HepG2 (cell line): ENCODE data around the gene NCMAP. TPM values are rescaled to one million over a fixed set of nuclear protein-coding genes. Genes with fewer than 3 reads are reported as not detected.

Experiments used
- AGO2 ChIP-seq: fragments of 200-400 bp; formaldehyde crosslinking; optimal IDR thresholded peaks from 2 replicates; pipeline ENCODE3; 2017; ENCODE audit warnings: mild to moderate bottlenecking, low read depth, low read length, moderate library complexity
- FOXA3 ChIP-seq: IDR thresholded peaks from 2 replicates; pipeline ENCODE4 v1.6.1; 2016; ENCODE audit warnings: missing genetic modification reagents, missing compliant biosample characterization
- HOXA5 ChIP-seq: sonication (generic); formaldehyde crosslinking; IDR thresholded peaks from 2 replicates; pipeline ENCODE4 v1.4.0; 2020; ENCODE audit warnings: missing genetic modification reagents
- MAFK ChIP-seq, 2 experiments: IDR thresholded peaks in 1 of 2; conservative IDR thresholded peaks in 1 of 2; 2 replicates each; pipeline ENCODE4 v1.6.1; 2011; ENCODE audit warnings: improper control_type of control experiment in 2 of 2, low read length in 2 of 2
- NONO ChIP-seq, 2 experiments: fragments of 450-650 bp in 1 of 2; sonication (generic) in 1 of 2; formaldehyde crosslinking in 1 of 2; IDR thresholded peaks in 1 of 2; conservative IDR thresholded peaks in 1 of 2; 2 replicates each; pipeline versions ENCODE4 v1.6.1 to v1.8.0; 2017 to 2022; ENCODE audit warnings: mild to moderate bottlenecking in 1 of 2, missing genetic modification reagents in 1 of 2, moderate library complexity in 1 of 2
- SP140L ChIP-seq: sonication (generic); formaldehyde crosslinking; IDR thresholded peaks from 2 replicates; pipeline ENCODE4 v1.4.0; 2020; ENCODE audit warnings: missing genetic modification reagents, borderline replicate concordance
- SSRP1 ChIP-seq: IDR thresholded peaks from 2 replicates; pipeline ENCODE4 v1.6.1; 2016; ENCODE audit warnings: control low read depth
- TARDBP ChIP-seq: sonication (generic); formaldehyde crosslinking; IDR thresholded peaks from 2 replicates; pipeline ENCODE4 v1.8.0; 2022; ENCODE audit warnings: mild to moderate bottlenecking, missing genetic modification reagents
- TCF7L2 ChIP-seq: IDR thresholded peaks from 2 replicates; pipeline ENCODE4 v1.6.1; 2011; ENCODE audit warnings: mild to moderate bottlenecking, low read depth, low read length, moderate library complexity
- ZBTB42 ChIP-seq: sonication (generic); formaldehyde crosslinking; IDR thresholded peaks from 2 replicates; pipeline ENCODE4 v1.5.0; 2020; ENCODE audit warnings: mild to moderate bottlenecking, missing genetic modification reagents
- ZFP36L2 ChIP-seq: sonication (generic); formaldehyde crosslinking; IDR thresholded peaks from 2 replicates; pipeline ENCODE4 v1.4.0; 2020; ENCODE audit warnings: missing genetic modification reagents
- ZNF282 ChIP-seq: fragments of 450-650 bp; IDR thresholded peaks from 2 replicates; pipeline ENCODE4 v1.6.1; 2018; ENCODE audit not compliant: partially characterized antibody
- ZNF678 ChIP-seq: sonication (generic); formaldehyde crosslinking; IDR thresholded peaks from 2 replicates; pipeline ENCODE4 v1.4.0; 2020; ENCODE audit warnings: mild to moderate bottlenecking, missing genetic modification reagents
- ZNF768 ChIP-seq: sonication (generic); formaldehyde crosslinking; IDR thresholded peaks from 2 replicates; pipeline ENCODE4 v1.4.0; 2020; ENCODE audit warnings: missing genetic modification reagents
- ZSCAN20 ChIP-seq: sonication (generic); formaldehyde crosslinking; IDR thresholded peaks from 2 replicates; pipeline ENCODE4 v1.4.0; 2020; ENCODE audit warnings: missing genetic modification reagents, mild to moderate bottlenecking, borderline replicate concordance
- polyA plus RNA-seq, 8 experiments: library from polyadenylated mRNA; depleted of rRNA in 3 of 8; stranded (reverse) in 7 of 8; unstranded in 1 of 8; fragments of >200 nt; fragmentation: Illumina TruSeq in 4 of 8; extraction: Trizol in 4 of 8; gene quantifications; 2 replicates each; pipeline versions ENCODE4 v1.2.1 to v1.2.3, GENCODE V29; 2011 to 2016; ENCODE audit warnings: low read depth in 4 of 8, missing spikeins in 1 of 8, mixed read lengths in 1 of 8; ENCODE audit not compliant: insufficient read depth in 1 of 8
- total RNA-seq, 5 experiments: library from RNA; depleted of rRNA; stranded (reverse); fragments of >200 nt; fragmentation: Illumina TruSeq; extraction: Trizol; gene quantifications; 2 replicates each; pipeline ENCODE4 v1.2.3, GENCODE V29; 2016; ENCODE audit warnings: low read depth in 1 of 5
- TF ChIP-seq, protein P1 (sequence below): sonication (generic); formaldehyde crosslinking; IDR thresholded peaks from 2 replicates; pipeline ENCODE4 v1.4.0; 2020; ENCODE audit warnings: missing genetic modification reagents
- TF ChIP-seq, protein P2 (sequence below): IDR thresholded peaks from 2 replicates; pipeline ENCODE4 v1.6.1; 2018; ENCODE audit warnings: missing genetic modification reagents, mild to moderate bottlenecking, missing compliant biosample characterization
- TF ChIP-seq, protein P3 (sequence below): IDR thresholded peaks from 2 replicates; pipeline ENCODE4 v1.6.1; 2012; ENCODE audit warnings: low read depth, low read length, improper control_type of control experiment
- TF ChIP-seq, protein P4 (sequence below): sonication (generic); formaldehyde crosslinking; IDR thresholded peaks from 2 replicates; pipeline ENCODE4 v1.4.0; 2020; ENCODE audit warnings: missing genetic modification reagents
- TF ChIP-seq, protein P5 (sequence below): sonication (generic); formaldehyde crosslinking; IDR thresholded peaks from 2 replicates; pipeline ENCODE4 v1.8.0; 2022; ENCODE audit warnings: mild to moderate bottlenecking, missing genetic modification reagents
- TF ChIP-seq, protein P6 (sequence below): sonication (generic); formaldehyde crosslinking; IDR thresholded peaks from 2 replicates; pipeline ENCODE4 v1.4.0; 2020; ENCODE audit warnings: missing genetic modification reagents
- TF ChIP-seq, protein P7 (sequence below): sonication (generic); formaldehyde crosslinking; IDR thresholded peaks from 2 replicates; pipeline ENCODE4 v1.4.0; 2020; ENCODE audit warnings: missing genetic modification reagents

The NCMAP gene
- total and polyA plus RNA-seq, 2 of the 13 experiments (the other 11 are each of a cell fraction or from before 2014, with no cell fraction given): 2.7 to 20.0 TPM

DNA sequence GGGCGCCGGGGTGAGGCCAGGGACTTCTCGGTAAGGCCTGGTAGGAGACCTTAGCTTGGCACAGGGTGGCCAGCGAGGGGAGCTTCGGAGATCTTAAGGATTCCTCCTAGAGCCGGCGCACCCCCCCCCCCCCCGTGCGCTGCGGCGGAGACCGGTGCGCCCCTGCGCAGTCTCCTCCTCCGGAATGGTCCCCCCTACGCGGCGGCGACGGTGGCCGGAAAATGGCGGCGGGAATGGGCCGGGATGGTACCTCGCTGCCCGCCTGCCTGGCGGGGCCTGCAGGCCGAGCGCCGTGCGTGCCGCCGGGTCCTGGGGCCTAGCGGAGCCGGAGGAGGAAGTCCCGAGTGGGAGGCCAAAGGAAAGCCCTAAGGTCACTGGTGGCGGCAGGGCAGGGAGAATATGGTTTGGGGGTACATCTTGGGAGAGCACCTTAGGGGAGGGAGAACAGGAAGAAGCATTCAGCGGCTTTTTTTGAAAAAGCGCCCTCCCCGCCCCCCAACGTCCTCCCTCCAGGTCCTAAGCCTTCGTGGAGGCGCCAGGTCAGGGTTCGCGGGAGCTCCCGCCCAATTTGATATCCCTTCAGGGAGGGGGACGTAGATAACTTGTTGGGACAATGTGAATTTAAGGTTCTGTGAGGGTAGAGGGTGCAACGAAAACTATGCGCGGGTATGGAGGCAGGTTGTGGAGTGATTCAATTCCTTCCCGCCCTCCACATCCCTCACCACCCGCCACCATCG lies 87.6 kb downstream of the NCMAP start (continued):
- TF ChIP-seq MAFK (conservative IDR thresholded peaks at IDR 0.05 in 1 of 2, IDR thresholded peaks at IDR 0.05 in 1 of 2; ENCODE audit: low read length in 2 of 2) (no peak), TCF7L2 (no peak), SSRP1 (CRISPR knock-in tag) (no peak), FOXA3 (CRISPR knock-in tag) (no peak), ZNF768 (CRISPR knock-in tag) (peak; percentile 33; the same call in 1 of the 2 replicates), HOXA5 (CRISPR knock-in tag) (no peak), TARDBP (CRISPR knock-in tag) (no peak), ZBTB42 (CRISPR knock-in tag) (no peak), NONO (IDR thresholded peaks at IDR 0.05) (no peak), NONO (CRISPR knock-in tag; conservative IDR thresholded peaks at IDR 0.05) (no peak), SP140L (no peak), ZFP36L2 (CRISPR knock-in tag) (no peak), ZSCAN20 (no peak), ZNF282 (no peak), AGO2 (peak; percentile 82), ZNF678 (CRISPR knock-in tag) (no peak)
- TF ChIP-seq, protein P1, sequence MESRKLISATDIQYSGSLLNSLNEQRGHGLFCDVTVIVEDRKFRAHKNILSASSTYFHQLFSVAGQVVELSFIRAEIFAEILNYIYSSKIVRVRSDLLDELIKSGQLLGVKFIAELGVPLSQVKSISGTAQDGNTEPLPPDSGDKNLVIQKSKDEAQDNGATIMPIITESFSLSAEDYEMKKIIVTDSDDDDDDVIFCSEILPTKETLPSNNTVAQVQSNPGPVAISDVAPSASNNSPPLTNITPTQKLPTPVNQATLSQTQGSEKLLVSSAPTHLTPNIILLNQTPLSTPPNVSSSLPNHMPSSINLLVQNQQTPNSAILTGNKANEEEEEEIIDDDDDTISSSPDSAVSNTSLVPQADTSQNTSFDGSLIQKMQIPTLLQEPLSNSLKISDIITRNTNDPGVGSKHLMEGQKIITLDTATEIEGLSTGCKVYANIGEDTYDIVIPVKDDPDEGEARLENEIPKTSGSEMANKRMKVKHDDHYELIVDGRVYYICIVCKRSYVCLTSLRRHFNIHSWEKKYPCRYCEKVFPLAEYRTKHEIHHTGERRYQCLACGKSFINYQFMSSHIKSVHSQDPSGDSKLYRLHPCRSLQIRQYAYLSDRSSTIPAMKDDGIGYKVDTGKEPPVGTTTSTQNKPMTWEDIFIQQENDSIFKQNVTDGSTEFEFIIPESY: no peak
- TF ChIP-seq, protein P2, sequence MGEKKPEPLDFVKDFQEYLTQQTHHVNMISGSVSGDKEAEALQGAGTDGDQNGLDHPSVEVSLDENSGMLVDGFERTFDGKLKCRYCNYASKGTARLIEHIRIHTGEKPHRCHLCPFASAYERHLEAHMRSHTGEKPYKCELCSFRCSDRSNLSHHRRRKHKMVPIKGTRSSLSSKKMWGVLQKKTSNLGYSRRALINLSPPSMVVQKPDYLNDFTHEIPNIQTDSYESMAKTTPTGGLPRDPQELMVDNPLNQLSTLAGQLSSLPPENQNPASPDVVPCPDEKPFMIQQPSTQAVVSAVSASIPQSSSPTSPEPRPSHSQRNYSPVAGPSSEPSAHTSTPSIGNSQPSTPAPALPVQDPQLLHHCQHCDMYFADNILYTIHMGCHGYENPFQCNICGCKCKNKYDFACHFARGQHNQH: no peak
- TF ChIP-seq, protein P3, sequence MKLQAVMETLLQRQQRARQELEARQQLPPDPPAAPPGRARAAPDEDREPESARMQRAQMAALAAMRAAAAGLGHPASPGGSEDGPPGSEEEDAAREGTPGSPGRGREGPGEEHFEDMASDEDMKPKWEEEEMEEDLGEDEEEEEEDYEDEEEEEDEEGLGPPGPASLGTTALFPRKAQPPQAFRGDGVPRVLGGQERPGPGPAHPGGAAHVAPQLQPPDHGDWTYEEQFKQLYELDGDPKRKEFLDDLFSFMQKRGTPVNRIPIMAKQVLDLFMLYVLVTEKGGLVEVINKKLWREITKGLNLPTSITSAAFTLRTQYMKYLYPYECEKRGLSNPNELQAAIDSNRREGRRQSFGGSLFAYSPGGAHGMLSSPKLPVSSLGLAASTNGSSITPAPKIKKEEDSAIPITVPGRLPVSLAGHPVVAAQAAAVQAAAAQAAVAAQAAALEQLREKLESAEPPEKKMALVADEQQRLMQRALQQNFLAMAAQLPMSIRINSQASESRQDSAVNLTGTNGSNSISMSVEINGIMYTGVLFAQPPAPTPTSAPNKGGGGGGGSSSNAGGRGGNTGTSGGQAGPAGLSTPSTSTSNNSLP: no peak; the same call in 1 of the 2 replicates
- TF ChIP-seq, protein P4, sequence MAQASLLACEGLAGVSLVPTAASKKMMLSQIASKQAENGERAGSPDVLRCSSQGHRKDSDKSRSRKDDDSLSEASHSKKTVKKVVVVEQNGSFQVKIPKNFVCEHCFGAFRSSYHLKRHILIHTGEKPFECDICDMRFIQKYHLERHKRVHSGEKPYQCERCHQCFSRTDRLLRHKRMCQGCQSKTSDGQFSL (CRISPR knock-in tag): peak; percentile 84
- TF ChIP-seq, protein P5, sequence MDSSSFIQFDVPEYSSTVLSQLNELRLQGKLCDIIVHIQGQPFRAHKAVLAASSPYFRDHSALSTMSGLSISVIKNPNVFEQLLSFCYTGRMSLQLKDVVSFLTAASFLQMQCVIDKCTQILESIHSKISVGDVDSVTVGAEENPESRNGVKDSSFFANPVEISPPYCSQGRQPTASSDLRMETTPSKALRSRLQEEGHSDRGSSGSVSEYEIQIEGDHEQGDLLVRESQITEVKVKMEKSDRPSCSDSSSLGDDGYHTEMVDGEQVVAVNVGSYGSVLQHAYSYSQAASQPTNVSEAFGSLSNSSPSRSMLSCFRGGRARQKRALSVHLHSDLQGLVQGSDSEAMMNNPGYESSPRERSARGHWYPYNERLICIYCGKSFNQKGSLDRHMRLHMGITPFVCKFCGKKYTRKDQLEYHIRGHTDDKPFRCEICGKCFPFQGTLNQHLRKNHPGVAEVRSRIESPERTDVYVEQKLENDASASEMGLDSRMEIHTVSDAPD: no peak
- TF ChIP-seq, protein P6, sequence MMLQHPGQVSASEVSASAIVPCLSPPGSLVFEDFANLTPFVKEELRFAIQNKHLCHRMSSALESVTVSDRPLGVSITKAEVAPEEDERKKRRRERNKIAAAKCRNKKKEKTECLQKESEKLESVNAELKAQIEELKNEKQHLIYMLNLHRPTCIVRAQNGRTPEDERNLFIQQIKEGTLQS (CRISPR knock-in tag): no peak; the same call in 1 of the 2 replicates
- TF ChIP-seq, protein P7, sequence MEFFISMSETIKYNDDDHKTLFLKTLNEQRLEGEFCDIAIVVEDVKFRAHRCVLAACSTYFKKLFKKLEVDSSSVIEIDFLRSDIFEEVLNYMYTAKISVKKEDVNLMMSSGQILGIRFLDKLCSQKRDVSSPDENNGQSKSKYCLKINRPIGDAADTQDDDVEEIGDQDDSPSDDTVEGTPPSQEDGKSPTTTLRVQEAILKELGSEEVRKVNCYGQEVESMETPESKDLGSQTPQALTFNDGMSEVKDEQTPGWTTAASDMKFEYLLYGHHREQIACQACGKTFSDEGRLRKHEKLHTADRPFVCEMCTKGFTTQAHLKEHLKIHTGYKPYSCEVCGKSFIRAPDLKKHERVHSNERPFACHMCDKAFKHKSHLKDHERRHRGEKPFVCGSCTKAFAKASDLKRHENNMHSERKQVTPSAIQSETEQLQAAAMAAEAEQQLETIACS: no peak
